Stimulated activated CD4-positive, alpha-beta T cell treated with anti-CD3 and anti-CD28 coated beads, Interleukin-1b, Interleukin-23, amount 100 ng/mL, for 4 hours (primary cell): ENCODE results near the gene TLR7.

Experiments
- DNase-seq, 2 donors: peaks; one replicate each; pipeline ENCODE4 v3.0.0-alpha.2; 2020; ENCODE audit warnings: low read depth in 2 of 2

TLR7 gene

GRCh38 chrX:12891171-12891570 is 24.3 kb downstream of the TLR7 start:
- DNase-seq, result no peak

GRCh38 chrX:12891915-12892506 is 25.1 kb downstream of the TLR7 start:
- DNase-seq, result no peak

GRCh38 chrX:12892716-12893115 is 25.8 kb downstream of the TLR7 start:
- DNase-seq, result no peak

GRCh38 chrX:12894074-12895030 is 27.5 kb downstream of the TLR7 start:
- DNase-seq, result peak; percentile 18 to 28

DNA sequence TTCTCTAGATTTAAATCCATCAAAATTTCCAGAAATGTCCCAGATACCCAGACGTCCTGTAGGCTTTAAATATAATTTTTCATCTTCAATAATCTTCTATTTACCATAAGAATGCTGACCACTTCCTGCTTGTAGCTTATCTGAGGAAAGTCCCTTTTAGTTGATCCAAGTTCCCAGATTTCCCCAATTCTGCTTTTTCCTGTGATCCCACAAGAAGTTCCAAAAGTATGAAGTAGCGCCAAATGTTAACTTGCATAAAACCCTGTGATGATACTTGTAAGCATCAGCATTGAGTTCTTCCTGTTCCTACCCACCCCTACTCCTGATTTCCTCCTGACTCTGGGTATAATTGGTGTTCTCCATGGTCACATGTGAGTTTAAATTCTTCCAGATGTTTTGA is 29.0 kb downstream of the TLR7 start:
- DNase-seq, result no peak

- DNase-seq, result no peak
Observed at GRCh38 chrX:12896935-12897334, 30.1 kb downstream of the TLR7 start.

DNA sequence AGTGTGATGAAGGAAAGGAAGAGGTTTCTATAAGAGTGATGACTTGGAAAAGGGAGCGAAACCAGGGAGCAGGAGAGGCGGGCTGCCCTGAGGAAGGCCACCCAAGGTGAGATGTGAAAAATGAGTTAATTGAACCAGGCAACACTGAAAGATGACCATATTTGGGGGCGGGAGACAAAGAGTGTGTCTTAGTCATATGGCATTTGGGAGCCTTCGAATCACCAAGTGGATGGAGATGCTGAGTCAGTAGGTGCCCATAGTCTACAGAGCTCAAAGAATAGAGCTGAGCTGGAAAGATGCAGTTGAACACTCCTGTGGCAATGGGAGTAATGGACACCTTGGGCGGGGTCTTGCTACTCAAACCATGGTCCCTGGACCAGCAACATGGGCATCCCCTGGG is 31.2 kb downstream of the TLR7 start:
- no peak for DNase-seq

- DNase-seq, result no peak
Observed at GRCh38 chrX:12899506-12899905, 32.6 kb downstream of the TLR7 start.

DNA sequence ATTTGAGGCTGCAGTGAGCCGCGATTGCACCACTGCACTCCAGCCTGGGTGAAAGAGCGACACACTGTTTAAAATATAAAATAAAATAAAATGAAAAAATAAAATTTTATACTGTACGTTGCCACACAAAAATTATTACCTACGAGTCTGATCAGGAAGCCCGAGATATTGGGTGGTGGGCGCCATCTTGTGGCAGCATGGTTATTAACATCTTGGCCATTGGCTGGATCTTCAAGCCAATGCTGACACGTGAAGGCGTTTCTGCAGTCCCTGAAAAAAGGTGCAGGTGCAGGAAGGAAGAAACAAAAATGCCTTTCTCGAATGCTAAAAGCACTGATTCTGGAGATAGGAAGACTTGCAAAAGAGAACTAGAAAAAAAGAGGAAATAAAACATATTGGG is 34.6 kb downstream of the TLR7 start:
- peak; percentile 52 to 62 for DNase-seq

DNA sequence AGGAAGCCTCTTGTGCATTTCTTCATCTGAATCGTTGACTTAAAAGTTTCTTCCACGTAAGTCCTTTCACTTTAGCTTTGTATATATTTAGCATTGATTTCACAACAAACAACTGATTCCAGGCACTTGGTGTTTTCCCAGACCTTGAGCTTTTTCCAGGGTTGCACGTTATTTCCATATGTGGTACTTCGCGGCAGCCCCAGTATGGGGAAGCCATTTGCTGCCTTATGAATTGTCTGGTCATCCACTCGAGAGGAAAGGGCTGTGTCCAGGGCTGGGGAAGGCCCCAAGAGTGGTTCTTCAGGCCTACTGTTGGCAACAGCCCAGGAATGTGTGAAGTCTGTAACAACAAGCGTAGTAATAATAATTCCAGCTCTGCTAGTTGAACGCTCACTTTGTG is 36.8 kb downstream of the TLR7 start:
- DNase-seq, result no peak

GRCh38 chrX:12906046-12906761 is 39.3 kb downstream of the TLR7 start, which contains the start of gene TLR8:
TSS of gene TLR8 (plus strand) at chrX:12906620. CDS start at chrX:12906707, 87 bp downstream.
- DNase-seq, result no peak

DNA sequence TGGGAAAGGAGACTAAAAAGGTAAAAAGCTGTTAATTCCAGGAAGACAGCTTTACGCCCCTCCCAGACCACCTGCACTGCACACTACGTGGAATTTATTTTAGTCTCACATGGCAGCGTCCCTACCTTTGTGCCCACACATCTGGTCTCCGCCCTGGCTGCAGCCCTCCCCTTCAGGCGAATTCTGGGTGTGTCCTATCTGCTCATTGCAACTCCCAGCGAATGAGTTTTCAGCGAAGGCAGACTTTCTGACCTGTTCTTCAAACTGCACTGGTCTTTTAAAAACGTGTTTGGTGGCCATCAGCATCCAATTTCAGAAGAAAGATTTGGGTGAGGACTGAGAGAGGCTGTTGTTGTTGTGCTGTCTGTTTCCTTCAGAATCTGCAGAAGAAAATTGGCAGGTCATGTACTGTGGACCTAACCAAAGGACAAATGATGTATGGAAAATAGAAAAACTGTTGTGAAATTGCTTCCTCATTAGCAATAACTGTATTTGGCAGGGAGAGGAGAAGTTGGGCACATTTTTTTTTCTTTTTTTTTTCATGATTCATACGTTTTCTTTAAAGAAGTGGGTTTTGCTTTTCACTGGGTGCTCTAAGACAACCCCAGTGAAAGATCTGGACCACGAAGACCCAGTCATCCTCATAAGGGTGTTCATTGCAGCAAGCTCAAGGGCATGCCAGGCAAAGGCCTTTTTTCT is 43.7 kb downstream of the TLR7 start:
- no peak for DNase-seq

- DNase-seq, result no peak
Observed at GRCh38 chrX:12911122-12911470, 44.2 kb downstream of the TLR7 start.

- no peak for DNase-seq
Observed at GRCh38 chrX:12912791-12913482, 46.1 kb downstream of the TLR7 start.

- DNase-seq, result no peak
Observed at GRCh38 chrX:12917753-12918152, 50.9 kb downstream of the TLR7 start.

DNA sequence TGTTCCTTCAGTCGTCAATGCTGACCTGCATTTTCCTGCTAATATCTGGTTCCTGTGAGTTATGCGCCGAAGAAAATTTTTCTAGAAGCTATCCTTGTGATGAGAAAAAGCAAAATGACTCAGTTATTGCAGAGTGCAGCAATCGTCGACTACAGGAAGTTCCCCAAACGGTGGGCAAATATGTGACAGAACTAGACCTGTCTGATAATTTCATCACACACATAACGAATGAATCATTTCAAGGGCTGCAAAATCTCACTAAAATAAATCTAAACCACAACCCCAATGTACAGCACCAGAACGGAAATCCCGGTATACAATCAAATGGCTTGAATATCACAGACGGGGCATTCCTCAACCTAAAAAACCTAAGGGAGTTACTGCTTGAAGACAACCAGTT is 52.2 kb downstream of the TLR7 start:
- DNase-seq, result no peak

- no peak for DNase-seq
Observed at GRCh38 chrX:12919620-12920019, 52.7 kb downstream of the TLR7 start.

DNA sequence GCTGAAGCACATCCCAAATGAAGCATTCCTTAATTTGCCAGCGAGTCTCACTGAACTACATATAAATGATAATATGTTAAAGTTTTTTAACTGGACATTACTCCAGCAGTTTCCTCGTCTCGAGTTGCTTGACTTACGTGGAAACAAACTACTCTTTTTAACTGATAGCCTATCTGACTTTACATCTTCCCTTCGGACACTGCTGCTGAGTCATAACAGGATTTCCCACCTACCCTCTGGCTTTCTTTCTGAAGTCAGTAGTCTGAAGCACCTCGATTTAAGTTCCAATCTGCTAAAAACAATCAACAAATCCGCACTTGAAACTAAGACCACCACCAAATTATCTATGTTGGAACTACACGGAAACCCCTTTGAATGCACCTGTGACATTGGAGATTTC is 54.1 kb downstream of the TLR7 start:
- no peak for DNase-seq

DNA sequence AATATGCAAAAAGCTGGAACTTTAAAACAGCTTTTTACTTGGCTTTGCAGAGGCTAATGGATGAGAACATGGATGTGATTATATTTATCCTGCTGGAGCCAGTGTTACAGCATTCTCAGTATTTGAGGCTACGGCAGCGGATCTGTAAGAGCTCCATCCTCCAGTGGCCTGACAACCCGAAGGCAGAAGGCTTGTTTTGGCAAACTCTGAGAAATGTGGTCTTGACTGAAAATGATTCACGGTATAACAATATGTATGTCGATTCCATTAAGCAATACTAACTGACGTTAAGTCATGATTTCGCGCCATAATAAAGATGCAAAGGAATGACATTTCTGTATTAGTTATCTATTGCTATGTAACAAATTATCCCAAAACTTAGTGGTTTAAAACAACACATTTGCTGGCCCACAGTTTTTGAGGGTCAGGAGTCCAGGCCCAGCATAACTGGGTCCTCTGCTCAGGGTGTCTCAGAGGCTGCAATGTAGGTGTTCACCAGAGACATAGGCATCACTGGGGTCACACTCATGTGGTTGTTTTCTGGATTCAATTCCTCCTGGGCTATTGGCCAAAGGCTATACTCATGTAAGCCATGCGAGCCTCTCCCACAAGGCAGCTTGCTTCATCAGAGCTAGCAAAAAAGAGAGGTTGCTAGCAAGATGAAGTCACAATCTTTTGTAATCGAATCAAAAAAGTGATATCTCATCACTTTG is 55.2 kb downstream of the TLR7 start:
- no peak for DNase-seq

GRCh38 chrX:12922599-12922919 is 55.7 kb downstream of the TLR7 start:
- no peak for DNase-seq

GRCh38 chrX:12929701-12930100 is 62.8 kb downstream of the TLR7 start:
- DNase-seq, result no peak
